Middle frontal gyrus (tissue), 1 donor: ENCODE data around the gene FIG4.
"Not testable (repeated sequence)": the region's sequence is repeated elsewhere in the genome, so short reads cannot be mapped to it uniquely, and the experiment has no call there.

ENCODE experiments used
- DNase-seq: peaks from one replicate; pipeline ENCODE4 v3.0.0-alpha.2; 2015; ENCODE audit warnings: low spot score; ENCODE audit errors: extremely low spot score

The FIG4 gene

GRCh38 chr6:109794201-109794923, 103.3 kb downstream of the FIG4 start:
- no peak for DNase-seq

GRCh38 chr6:109795994-109796555, 105.0 kb downstream of the FIG4 start:
- no peak for DNase-seq

- DNase-seq = no peak
These were observed 108.0 kb downstream of the FIG4 start for GRCh38 chr6:109799129-109799528.

GRCh38 chr6:109799664-109800063, 108.6 kb downstream of the FIG4 start:
- DNase-seq = no peak

GRCh38 chr6:109800771-109801170, 109.7 kb downstream of the FIG4 start:
- DNase-seq = no peak

GRCh38 chr6:109801794-109802193, 110.7 kb downstream of the FIG4 start:
- no peak for DNase-seq

GRCh38 chr6:109804020-109804419, 112.9 kb downstream of the FIG4 start:
- no peak for DNase-seq

- DNase-seq = no peak
These were observed 116.8 kb downstream of the FIG4 start for GRCh38 chr6:109807881-109808280.

- no peak for DNase-seq
These were observed 117.7 kb downstream of the FIG4 start for GRCh38 chr6:109808837-109809236.

GRCh38 chr6:109815054-109815453, 124.0 kb downstream of the FIG4 start:
- no peak for DNase-seq

GRCh38 chr6:109816452-109817374, 125.6 kb downstream of the FIG4 start:
- DNase-seq = no peak

GRCh38 chr6:109820706-109821350, 129.7 kb downstream of the FIG4 start:
- DNase-seq = no peak

- DNase-seq = no peak
These were observed 130.3 kb downstream of the FIG4 start for GRCh38 chr6:109821428-109821827.

- no peak for DNase-seq
These were observed 133.0 kb downstream of the FIG4 start for GRCh38 chr6:109824105-109824504.

GRCh38 chr6:109826551-109826950, 135.5 kb downstream of the FIG4 start:
- no peak for DNase-seq

GRCh38 chr6:109831352-109831751, 140.3 kb downstream of the FIG4 start:
- DNase-seq = not testable (repeated sequence)

- DNase-seq = peak; percentile 11
These were observed 143.0 kb downstream of the FIG4 start for GRCh38 chr6:109834131-109834530.

GRCh38 chr6:109834595-109835437, 143.7 kb downstream of the FIG4 start:
- no peak for DNase-seq

- DNase-seq = no peak
These were observed 148.9 kb downstream of the FIG4 start for GRCh38 chr6:109840034-109840433.

- DNase-seq = no peak
These were observed 149.7 kb downstream of the FIG4 start for GRCh38 chr6:109840796-109841195.

- DNase-seq = no peak
These were observed 150.8 kb downstream of the FIG4 start for GRCh38 chr6:109841869-109842268.
